Effector CD4-positive, alpha-beta T cell (primary cell): ENCODE measurements around the gene SMAD9. TPM values are rescaled to one million over a fixed set of nuclear protein-coding genes. Genes with fewer than 3 reads are reported as not detected.

Experiments used
- DNase-seq: peaks from one replicate; pipeline ENCODE4 v3.0.0-alpha.2; 2020
- total RNA-seq: gene quantifications from one replicate; lab custom pipeline; 2026; lab: John Stamatoyannopoulos, UW

Gene SMAD9
- not detected for total RNA-seq

DNA sequence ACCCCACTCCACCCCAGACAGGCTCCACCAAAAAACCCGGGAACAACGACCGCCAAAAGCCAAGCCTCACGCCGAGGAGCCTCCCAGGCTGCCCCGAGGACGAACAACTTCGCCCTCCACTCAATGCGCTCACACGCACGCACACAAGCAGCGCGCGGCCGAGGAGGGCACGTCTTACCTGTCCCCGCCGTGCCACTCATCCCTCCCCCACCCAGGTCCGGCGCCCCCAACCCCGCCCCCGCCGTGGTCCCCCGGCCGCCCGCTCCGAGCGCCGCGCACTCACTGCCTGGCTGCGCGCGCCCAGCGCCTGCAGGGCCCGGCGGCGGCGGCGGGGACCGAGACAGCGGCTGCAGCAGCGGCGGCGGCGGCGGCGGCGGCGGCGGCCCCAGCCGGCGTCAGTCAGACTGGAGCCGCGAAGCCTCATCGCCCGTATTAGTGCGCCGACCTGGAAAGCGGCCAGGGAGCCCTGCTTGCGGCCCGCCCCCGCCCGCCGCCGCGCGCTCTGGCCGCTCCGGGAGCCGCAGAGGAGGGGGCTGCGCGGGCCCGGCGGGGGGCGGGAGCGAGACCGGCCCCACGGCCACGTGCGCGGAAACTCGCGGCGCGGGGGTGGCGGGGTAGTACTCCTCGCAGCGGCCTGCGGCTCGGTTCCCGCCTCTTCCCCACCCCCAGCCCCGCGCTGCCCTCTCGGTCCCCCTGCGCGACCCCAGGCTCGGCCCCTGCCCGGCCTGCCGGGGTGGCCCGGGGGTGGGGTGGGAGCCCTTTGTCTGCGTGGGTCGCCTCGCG is at the start of gene SMAD9:
Gene SMAD9, minus strand, starts transcription at position 406 of the 783 bp plus-strand sequence. CDS start 40,549 bp downstream, outside the sequence.
- no peak for DNase-seq

GRCh38 chr13:36966404-36966803 is 46.4 kb upstream of the SMAD9 start:
- no peak for DNase-seq

GRCh38 chr13:36965767-36966166 is 45.7 kb upstream of the SMAD9 start:
- no peak for DNase-seq

DNA sequence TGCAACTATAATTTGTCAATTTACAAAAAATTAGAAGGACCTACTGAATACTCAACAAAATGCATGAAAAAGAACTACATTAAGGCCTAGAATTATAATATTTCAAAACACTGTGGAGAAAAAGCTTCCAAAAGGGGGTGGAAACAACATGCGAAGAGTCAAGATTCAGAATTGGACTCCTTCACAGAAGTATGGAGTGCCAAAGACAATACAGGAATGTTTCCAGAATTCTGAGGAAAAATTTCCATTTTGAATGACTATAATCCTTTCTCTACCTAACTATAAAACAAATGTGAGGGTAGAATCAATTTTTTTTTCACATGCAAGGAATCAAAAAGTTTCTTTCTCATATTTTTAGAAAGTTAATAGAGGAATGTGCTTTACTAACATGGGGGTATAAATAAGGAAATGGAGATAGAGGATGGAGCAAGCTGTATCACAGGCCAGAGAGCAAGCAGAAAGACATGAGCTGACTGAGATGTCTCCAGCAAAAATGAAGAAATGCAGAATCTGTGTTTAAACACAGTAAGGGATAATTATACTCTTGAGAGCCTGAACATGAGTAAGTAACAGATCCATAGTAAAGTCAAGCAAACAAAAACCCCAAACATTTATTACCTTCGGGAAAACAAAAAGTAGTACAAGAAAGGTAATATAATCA is 39.5 kb upstream of the SMAD9 start:
- DNase-seq: no peak

DNA sequence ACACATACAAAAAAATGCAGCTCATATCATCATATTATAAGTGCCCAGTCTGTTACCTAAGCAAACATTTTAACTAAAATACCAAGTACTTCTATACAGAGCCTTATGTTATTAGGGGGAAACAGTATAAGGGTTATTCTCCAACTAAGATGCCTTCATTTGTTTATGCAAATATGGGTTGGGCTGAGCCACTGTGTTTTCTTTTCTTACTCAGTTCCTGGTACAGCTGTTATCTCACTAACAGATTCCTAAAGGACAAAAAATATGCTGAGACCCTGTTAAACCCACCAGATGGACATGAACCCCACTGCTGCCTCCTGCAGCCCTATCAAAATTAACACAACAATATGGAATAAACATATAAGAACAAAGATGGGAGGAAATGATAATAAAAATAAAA is 34.5 kb upstream of the SMAD9 start:
- no peak for DNase-seq

- no peak for DNase-seq
These were observed 30.9 kb upstream of the SMAD9 start for GRCh38 chr13:36950920-36951319.

DNA sequence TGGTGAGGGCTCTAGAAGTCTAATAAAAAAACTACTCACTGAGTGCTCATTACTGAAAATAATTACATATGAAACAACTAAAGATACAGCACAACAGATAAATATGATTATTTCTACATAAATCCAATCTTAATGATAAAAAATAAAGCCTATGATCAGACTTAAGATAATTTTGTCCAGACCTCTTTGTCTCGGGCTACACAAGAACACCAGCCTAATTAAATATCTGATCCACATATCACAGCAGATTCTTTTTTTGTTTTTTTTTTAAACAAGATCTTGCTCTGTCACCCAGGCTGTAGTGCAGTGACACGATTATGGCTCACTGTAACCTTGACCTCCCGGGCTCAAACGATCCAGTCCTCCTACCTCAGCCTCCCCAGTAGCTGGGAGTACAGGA is 30.3 kb upstream of the SMAD9 start:
- DNase-seq: no peak

DNA sequence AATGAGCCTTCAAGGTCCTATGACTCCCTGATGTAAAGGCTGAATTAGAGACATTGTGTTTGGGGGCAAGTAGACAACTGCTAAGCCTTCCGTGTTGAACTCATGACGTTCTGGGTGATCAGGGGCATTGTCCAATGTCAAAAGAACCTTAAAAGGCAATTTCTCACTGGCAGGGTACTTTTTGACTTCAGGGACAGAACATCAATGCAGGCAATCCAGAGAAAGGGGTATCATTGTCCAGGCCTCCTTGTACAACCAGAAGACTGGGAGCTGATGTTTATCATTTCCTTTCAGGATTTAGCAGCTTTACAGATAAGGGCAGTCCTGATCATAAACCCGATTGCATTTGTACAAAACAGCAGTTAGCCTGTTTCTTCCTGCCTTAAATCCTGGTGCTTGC is 25.0 kb upstream of the SMAD9 start:
- DNase-seq: no peak

DNA sequence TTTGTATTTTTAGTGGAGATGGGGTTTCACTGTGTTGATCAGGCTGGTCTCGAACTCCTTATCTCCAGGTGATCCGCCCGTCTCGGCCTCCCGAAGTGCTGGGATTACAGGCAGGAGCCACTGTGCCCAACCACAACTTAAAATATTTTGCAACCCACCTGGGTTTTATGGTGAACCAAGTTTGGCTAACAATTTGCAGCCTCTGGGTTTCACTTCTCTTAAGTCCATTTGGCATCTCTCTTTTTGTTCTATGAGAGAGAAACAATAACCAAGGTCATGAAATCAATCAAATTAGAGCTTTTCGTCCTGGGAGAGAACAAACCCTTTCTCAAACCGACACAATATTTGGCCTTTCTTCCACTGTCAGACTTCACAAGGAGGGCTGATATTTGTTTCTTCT is 5.6 kb upstream of the SMAD9 start:
- no peak for DNase-seq

DNA sequence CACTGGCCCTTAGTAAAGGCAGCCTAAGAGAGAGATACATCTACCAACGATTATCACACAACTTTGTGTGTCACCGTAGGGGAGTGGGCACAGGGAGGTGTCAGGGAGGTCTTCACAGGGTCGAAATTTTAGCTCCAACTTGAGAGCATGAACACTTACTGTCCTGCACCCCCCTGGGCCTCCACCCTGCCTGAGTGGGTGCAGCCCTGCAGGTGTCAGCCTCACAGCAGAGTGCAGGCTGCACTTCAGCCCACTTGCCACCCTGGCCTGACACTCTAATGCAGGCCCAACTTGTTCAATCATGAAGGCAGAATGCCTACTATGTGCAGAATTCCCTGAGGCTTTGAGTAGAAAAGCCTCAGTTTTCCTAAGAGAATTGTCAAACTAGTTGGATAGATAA is 4.0 kb upstream of the SMAD9 start:
- no peak for DNase-seq

- no peak for DNase-seq
These were observed 1.7 kb upstream of the SMAD9 start for GRCh38 chr13:36921631-36922301.

- DNase-seq: no peak
These were observed 663 bp upstream of the SMAD9 start for GRCh38 chr13:36920616-36921185.

DNA sequence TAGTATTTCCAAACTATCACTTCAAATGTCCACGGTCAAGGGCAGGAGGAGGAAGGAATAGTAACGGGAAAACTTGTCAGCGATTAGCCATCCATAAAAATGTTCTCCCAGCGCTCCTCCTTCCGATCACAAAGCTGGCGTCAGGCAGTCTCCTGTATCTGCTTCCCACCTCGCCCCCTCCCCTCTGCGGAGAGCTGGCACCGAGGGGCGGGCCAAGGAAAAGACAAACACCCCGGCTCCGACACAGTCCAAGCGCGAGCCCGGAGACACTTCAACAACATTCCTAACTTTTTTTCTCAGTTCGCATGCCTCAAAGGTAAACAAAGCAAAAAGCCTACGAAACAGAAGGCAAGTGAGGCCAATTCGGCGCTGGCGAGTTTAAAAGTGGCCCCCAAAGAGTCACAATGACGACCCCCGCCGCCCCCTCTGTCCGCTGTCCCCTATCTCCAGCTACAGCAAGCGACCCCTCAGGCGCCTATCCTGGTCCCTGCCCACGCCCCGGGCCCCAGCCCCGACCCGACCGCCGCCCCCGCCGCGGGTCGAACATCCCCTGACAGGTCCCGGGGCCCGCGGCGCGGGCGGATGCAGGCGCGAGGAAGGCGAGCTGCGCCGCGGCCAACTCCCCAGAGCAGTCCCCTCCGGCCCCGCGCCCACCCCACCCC is 736 bp downstream of the SMAD9 start:
- no peak for DNase-seq

- DNase-seq: no peak
These were observed 1.5 kb downstream of the SMAD9 start for GRCh38 chr13:36918246-36919131.

DNA sequence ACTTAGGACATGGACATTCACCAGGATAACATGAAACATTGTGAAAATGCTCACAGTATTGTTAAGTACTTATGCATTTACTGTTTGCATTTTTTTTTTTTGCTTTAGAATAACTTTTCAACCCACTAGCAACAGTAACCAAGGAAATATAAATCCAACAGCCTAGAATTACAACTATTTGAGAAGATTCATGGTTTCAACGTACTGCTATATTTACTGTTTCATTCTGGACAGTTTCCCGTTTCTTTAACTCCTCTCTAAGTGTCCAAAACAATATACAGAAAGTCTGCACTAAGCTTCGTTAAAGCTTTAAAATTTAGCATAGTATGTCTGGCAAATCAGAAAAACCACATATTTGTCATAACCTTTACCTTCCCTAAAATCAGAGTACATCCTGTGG is 2.7 kb downstream of the SMAD9 start:
- no peak for DNase-seq

DNA sequence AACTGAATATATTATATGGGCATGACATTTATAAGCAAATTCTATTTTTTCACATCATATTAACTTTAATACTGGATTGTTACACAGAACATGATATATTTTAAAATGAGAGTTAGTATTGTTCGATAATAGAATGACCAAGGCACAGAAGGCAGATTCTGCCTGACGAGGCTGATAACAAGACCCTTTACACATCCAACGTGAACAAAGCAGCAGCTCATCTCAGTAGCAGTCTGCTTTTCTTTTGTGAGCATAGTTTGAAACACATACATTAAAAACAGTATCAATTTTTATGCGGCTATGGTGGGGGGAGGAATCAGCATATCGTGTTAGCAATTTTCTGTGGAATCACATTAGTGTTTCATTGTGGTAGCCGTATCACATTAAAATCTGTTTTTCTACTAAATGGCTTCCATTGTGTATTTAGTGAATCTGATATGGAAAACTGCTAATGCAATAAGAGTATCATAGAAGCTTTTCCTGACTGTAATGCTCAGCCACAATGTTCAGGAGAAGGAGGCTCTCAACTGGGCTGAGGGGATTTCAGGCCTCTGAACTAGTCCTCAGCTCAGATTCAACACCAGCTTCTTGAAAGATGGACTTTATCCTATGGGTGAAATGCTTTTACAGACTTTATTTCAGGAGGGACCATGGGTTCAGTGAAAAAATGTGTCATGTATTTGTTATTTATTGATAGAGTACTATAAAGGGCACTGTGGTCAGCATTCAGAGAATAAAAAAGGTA is 4.0 kb downstream of the SMAD9 start:
- DNase-seq: no peak

DNA sequence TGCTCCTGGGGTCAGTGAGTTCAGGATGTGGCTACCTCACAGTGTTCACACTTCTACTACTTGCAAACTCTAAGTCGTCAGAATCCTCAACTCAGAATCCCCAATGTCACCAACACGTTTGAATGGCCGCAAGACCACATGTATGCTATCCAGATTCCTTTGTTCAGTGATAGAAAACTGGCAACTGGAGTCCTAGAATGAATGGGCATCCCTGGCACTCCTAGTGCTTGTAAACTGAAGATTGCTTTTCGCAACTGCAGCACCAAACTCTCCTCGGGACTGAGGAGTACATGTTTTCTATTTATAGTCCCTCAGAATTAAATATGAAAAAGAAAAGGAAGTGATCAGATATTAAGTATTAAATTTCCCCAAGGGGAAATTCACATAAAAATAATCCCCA is 4.9 kb downstream of the SMAD9 start:
- no peak for DNase-seq

- no peak for DNase-seq
These were observed 5.4 kb downstream of the SMAD9 start for GRCh38 chr13:36914648-36915047.

GRCh38 chr13:36913463-36913862 is 6.6 kb downstream of the SMAD9 start:
- DNase-seq: no peak

GRCh38 chr13:36912973-36913372 is 7.1 kb downstream of the SMAD9 start:
- DNase-seq: no peak

GRCh38 chr13:36912369-36912768 is 7.7 kb downstream of the SMAD9 start:
- DNase-seq: no peak
